Kidney epithelial cell (primary cell): ENCODE results near the gene ANKRD13A. TPM values are rescaled to one million over a fixed set of nuclear protein-coding genes. Genes with fewer than 3 reads are reported as not detected.

ENCODE experiments used
- DNase-seq: peaks from one replicate; pipeline ENCODE4 v3.0.0-alpha.2; 2010; ENCODE audit warnings: low read depth
- H3K27me3 ChIP-seq: 2 replicates; pipeline ENCODE4 v1.6.0; 2011; ENCODE audit warnings: low read length; ENCODE audit not compliant: control insufficient read depth, insufficient read depth
- H3K36me3 ChIP-seq: 2 replicates; pipeline ENCODE4 v1.5.1; 2011; ENCODE audit warnings: low read length; ENCODE audit not compliant: control insufficient read depth, insufficient read depth
- H3K4me3 ChIP-seq: 2 replicates; pipeline ENCODE4 v1.5.1; 2011; ENCODE audit warnings: low read depth, mild to moderate bottlenecking, control low read depth, low read length
- total RNA-seq: library from RNA; depleted of rRNA; stranded (reverse); fragments of >200 nt; gene quantifications from 2 replicates; pipeline ENCODE4 v1.2.3, GENCODE V29; 2015
- TF ChIP-seq, protein P1 (sequence below): IDR thresholded peaks from 2 replicates; pipeline ENCODE4 v1.5.1; 2011; ENCODE audit warnings: mild to moderate bottlenecking, moderate library complexity, low read length, control low read depth, inconsistent platforms; ENCODE audit not compliant: insufficient read depth, poor library complexity, severe bottlenecking

Gene ANKRD13A
- total RNA-seq, 1 donor from 2014 or later, result 40.6 TPM

DNA sequence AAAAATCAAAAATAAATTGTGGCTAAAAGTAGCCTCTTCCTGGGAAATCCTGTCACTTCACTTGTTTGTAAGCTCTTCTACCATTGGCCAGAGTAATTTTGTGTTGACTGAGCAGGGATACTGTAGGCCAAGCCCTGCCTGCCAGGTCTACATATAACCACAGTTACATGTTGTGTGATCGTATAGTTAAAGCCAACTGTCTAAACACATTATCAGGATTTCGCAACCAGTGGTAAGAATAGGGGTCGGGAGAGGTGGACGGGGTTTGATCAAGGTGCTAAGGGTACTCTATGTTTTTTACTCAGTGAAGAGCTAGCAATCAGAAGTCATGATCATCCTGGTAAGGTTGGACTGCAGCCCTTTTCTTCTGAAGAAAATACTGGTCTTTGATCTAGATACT is 13.4 kb downstream of the ANKRD13A start:
- no peaks in the 10 kb centered on the region for H3K27me3 ChIP-seq
- H3K36me3 ChIP-seq, result no peaks in the 10 kb centered on the region
- TF ChIP-seq, protein P1, sequence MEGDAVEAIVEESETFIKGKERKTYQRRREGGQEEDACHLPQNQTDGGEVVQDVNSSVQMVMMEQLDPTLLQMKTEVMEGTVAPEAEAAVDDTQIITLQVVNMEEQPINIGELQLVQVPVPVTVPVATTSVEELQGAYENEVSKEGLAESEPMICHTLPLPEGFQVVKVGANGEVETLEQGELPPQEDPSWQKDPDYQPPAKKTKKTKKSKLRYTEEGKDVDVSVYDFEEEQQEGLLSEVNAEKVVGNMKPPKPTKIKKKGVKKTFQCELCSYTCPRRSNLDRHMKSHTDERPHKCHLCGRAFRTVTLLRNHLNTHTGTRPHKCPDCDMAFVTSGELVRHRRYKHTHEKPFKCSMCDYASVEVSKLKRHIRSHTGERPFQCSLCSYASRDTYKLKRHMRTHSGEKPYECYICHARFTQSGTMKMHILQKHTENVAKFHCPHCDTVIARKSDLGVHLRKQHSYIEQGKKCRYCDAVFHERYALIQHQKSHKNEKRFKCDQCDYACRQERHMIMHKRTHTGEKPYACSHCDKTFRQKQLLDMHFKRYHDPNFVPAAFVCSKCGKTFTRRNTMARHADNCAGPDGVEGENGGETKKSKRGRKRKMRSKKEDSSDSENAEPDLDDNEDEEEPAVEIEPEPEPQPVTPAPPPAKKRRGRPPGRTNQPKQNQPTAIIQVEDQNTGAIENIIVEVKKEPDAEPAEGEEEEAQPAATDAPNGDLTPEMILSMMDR, result no peak
- H3K4me3 ChIP-seq, result no peak overlapping the region
- DNase-seq, result no peak

GRCh38 chr12:110015132-110015531 is 15.9 kb downstream of the ANKRD13A start:
- no peaks in the 10 kb centered on the region for H3K27me3 ChIP-seq

DNA sequence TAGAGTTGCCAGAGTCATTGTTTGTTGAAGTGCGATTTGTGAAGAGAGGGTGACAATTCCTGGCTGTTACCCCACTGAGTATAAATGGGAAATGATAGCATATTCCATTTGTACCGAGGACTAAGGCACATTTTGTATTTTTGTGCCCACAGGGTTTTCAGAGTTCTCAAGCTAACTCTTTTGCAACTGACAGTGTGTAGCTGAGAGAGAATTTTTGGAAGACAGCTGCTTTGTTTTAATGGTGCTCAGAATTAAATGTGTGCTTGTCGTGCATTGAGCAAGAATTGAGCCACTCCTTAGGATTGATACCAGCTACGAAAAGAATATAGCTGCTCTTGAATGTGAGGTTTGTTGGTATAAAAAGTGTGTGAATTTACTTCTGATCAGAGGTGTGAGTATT is 21.7 kb downstream of the ANKRD13A start:
- no peaks in the 10 kb centered on the region for H3K27me3 ChIP-seq
- H3K36me3 ChIP-seq, result no peaks in the 10 kb centered on the region
- no peak for DNase-seq
- H3K4me3 ChIP-seq, result no peak overlapping the region
- TF ChIP-seq, protein P1, result no peak

More at GRCh38 chr12:110015132-110015531, 15.9 kb downstream of the ANKRD13A start:
- no peak overlapping the region for H3K4me3 ChIP-seq
- TF ChIP-seq, protein P1, result no peak
- no peaks in the 10 kb centered on the region for H3K36me3 ChIP-seq
- no peak for DNase-seq

DNA sequence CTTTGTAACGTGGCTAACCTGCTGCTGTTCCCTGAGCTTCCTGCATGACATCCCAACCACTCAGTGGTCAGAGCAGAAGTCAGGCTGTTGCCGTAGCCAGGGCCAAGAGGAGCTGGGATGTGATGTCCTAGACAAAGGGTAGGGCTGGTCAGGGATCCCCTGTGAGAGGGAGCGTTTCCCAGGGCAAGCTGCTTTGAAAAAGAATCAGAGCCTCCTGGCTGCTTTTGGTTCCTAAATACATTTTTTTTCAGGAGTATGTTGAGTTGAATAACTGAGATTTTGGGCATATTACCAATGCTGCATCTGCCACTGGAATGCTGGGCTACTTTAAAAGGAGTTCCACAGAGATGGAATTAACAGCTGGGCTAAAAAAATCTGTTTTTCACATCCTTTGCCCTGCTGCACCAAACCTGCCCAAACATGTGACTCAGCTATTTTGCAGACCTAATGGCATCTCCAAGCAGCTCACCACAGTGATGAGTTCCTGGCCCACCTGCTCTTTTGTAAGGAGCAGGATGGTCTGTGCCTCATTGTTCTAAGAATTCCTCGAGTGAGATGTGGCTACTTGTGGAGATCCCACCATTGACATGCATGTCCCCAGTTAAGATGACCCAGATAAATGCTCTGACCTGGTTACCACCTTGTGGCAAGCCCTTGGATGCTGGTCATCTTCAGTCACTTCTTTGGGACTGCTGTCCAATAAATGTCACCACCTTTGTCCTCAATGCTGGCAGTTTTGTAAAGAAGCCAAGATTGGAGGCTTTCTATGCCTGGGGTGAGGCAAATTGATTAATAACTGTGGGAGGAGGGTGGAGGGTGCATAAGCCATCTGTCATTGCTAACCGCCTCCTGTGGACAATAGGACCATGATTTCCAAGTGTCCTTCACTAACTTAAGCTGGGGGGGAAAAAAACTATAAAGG is 24.1 kb downstream of the ANKRD13A start:
- DNase-seq, result no peak
- Histone ChIP-seq H3K36me3 (no peaks in the 10 kb centered on the region), H3K27me3 (no peaks in the 10 kb centered on the region), H3K4me3 (no peak overlapping the region)
- TF ChIP-seq, protein P1, result no peak

DNA sequence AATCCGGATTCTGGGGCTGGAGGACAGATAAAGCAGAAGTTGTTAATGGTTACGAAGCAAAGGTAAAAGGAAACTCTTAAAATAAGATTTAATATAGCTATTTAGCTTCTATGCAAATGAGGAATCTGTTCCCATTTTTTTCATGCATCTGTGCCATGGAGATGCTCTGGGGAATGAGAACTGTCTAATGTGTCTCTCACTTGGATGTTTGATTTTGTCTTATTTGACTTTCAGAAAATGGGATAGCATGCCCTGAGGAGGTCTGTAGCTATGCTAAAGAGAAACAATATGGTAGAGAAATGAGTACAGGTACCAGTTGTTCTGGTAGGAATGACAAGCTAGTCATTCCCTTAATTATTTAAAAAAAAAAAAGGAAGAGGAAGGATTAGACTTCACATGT is 24.8 kb downstream of the ANKRD13A start:
- H3K4me3 ChIP-seq, result no peak overlapping the region
- no peaks in the 10 kb centered on the region for H3K36me3 ChIP-seq
- TF ChIP-seq, protein P1, result no peak
- no peak for DNase-seq
- H3K27me3 ChIP-seq, result no peaks in the 10 kb centered on the region

- H3K27me3 ChIP-seq, result no peaks in the 10 kb centered on the region
- TF ChIP-seq, protein P1, result no peak
- no peak overlapping the region for H3K4me3 ChIP-seq
- DNase-seq, result no peak
- no peaks in the 10 kb centered on the region for H3K36me3 ChIP-seq
Measured at GRCh38 chr12:110028323-110028722, 29.1 kb downstream of the ANKRD13A start.
